MCF 10A (cell line): Measurements from ENCODE around the gene SIGLEC12. TPM values are rescaled to one million over a fixed set of nuclear protein-coding genes. Genes with fewer than 3 reads are reported as not detected.

Experiments
- BruUV-seq: library from RNA; stranded (reverse); fragments of 400-500 nt; replicated peaks from 2 replicates; lab custom pipeline; 2021; lab: Mats Ljungman, UMichigan
- CTCF ChIA-PET: fragments of 300-600 bp; sonication (Branson Sonifier 250); formaldehyde crosslinking; extraction: SDS; loops from one replicate; lab custom pipeline; 2021; ENCODE audit warnings: antibody characterized with exemption, inconsistent platforms; lab: Yijun Ruan, JAX
- POLR2A ChIA-PET: fragments of 300-600, 350-650 bp; sonication (Branson Sonifier 250); formaldehyde crosslinking; extraction: SDS; loops from one replicate; lab custom pipeline; 2020; ENCODE audit warnings: antibody characterized with exemption, inconsistent platforms; lab: Yijun Ruan, JAX
- DNase-seq: peaks from one replicate; pipeline ENCODE4 v3.0.0-alpha.2; 2018; ENCODE audit not compliant: unreplicated experiment
- H3K27ac Mint-ChIP-seq: one replicate; pipeline ENCODE4 v1.8.0; 2022; ENCODE audit warnings: mild to moderate bottlenecking, low read depth, mixed read lengths; ENCODE audit not compliant: unreplicated experiment
- H3K27me3 Mint-ChIP-seq: one replicate; pipeline ENCODE4 v1.8.0; 2022; ENCODE audit warnings: mixed read lengths; ENCODE audit not compliant: insufficient read depth, unreplicated experiment
- H3K36me3 Mint-ChIP-seq: one replicate; pipeline ENCODE4 v1.8.0; 2022; ENCODE audit warnings: mild to moderate bottlenecking, moderate library complexity, mixed read lengths; ENCODE audit not compliant: insufficient read depth, unreplicated experiment
- H3K4me1 Mint-ChIP-seq: one replicate; pipeline ENCODE4 v1.8.0; 2022; ENCODE audit warnings: mixed read lengths; ENCODE audit not compliant: insufficient read depth, unreplicated experiment
- H3K4me3 Mint-ChIP-seq: one replicate; pipeline ENCODE4 v1.8.0; 2022; ENCODE audit warnings: mild to moderate bottlenecking, moderate library complexity, mixed read lengths; ENCODE audit not compliant: unreplicated experiment
- H3K9me3 Mint-ChIP-seq: one replicate; pipeline ENCODE4 v1.8.0; 2022; ENCODE audit warnings: mixed read lengths; ENCODE audit not compliant: unreplicated experiment
- CTCF ChIP-seq: fragments of 200-600 bp; IDR thresholded peaks from one replicate; pipeline ENCODE4 v1.8.0; 2022; ENCODE audit warnings: antibody characterized with exemption, mild to moderate bottlenecking; ENCODE audit not compliant: unreplicated experiment
- intact Hi-C: fragments of 100-400 bp; cut with micrococcal nuclease; formaldehyde crosslinking; loops from 2 replicates; pipeline ENCODE4 v1.14.1; 2022
- total RNA-seq: library from RNA; stranded (reverse); gene quantifications from 2 replicates; pipeline ENCODE4 v1.2.3, GENCODE V29; 2022

SIGLEC12 gene
- total RNA-seq, 1 experiment from 2014 or later = not detected

- Mint-ChIP-seq H3K27me3 (no peaks in the 10 kb centered on the region), H3K36me3 (no peaks in the 10 kb centered on the region), H3K27ac (no peak overlapping the region), H3K4me3 (no peak overlapping the region), H3K9me3 (peaks cover 10% of the 10 kb centered on the region), H3K4me1 (no peaks in the 10 kb centered on the region)
- no peak for TF ChIP-seq CTCF
- CTCF ChIA-PET = no interaction called here
- intact Hi-C loops = no loop called here
- peak; percentile 7 for DNase-seq
- POLR2A ChIA-PET = no interaction called here
- BruUV-seq = no TSS peak
Observed at GRCh38 chr19:51511353-51511752, 9.8 kb upstream of the SIGLEC12 start.

- ChIA-PET CTCF (interaction anchor here (0.6 to 0.8 kb wide), 3 partner anchors 36 to 147 kb away, joined by 3 to 5 read pairs (median 4); no protein-coding TSS in a partner anchor), POLR2A (no interaction called here)
- intact Hi-C loops = no loop called here
- TF ChIP-seq CTCF = no peak
- H3K27ac Mint-ChIP-seq = no peak overlapping the region
- H3K36me3 Mint-ChIP-seq = no peaks in the 10 kb centered on the region
- no peaks in the 10 kb centered on the region for H3K4me1 Mint-ChIP-seq
- no peaks in the 10 kb centered on the region for H3K27me3 Mint-ChIP-seq
- no peak overlapping the region for H3K4me3 Mint-ChIP-seq
- H3K9me3 Mint-ChIP-seq = peaks cover 10% of the 10 kb centered on the region
- DNase-seq = no peak
- BruUV-seq = no TSS peak
Observed at GRCh38 chr19:51509823-51510660, 8.4 kb upstream of the SIGLEC12 start.

GRCh38 chr19:51508059-51508733 lies 6.6 kb upstream of the SIGLEC12 start:
- H3K4me3 Mint-ChIP-seq = no peak overlapping the region
- ChIA-PET CTCF (interaction anchor here (0.6 to 1.2 kb wide), 3 partner anchors 24 to 55 kb away, joined by 3 to 4 read pairs (median 4); no protein-coding TSS in a partner anchor), POLR2A (no interaction called here)
- no peak for TF ChIP-seq CTCF
- H3K4me1 Mint-ChIP-seq = no peaks in the 10 kb centered on the region
- BruUV-seq = no TSS peak
- DNase-seq = no peak
- intact Hi-C loops = no loop called here
- H3K27ac Mint-ChIP-seq = no peak overlapping the region
- peaks cover 10% of the 10 kb centered on the region for H3K9me3 Mint-ChIP-seq
- no peaks in the 10 kb centered on the region for H3K27me3 Mint-ChIP-seq
- H3K36me3 Mint-ChIP-seq = no peaks in the 10 kb centered on the region

GRCh38 chr19:51507640-51508058 lies 6.0 kb upstream of the SIGLEC12 start:
- no peak for DNase-seq
- no peak overlapping the region for H3K4me3 Mint-ChIP-seq
- no peaks in the 10 kb centered on the region for H3K4me1 Mint-ChIP-seq
- TF ChIP-seq CTCF = no peak
- H3K27me3 Mint-ChIP-seq = no peaks in the 10 kb centered on the region
- H3K27ac Mint-ChIP-seq = no peak overlapping the region
- ChIA-PET CTCF (interaction anchor here (0.6 to 1.2 kb wide), 3 partner anchors 23 to 55 kb away, joined by 3 to 4 read pairs (median 4); no protein-coding TSS in a partner anchor), POLR2A (no interaction called here)
- BruUV-seq = no TSS peak
- no peaks in the 10 kb centered on the region for H3K36me3 Mint-ChIP-seq
- H3K9me3 Mint-ChIP-seq = peaks cover 10% of the 10 kb centered on the region
- intact Hi-C loops = no loop called here
